ENCODE data around the gene SRRM5. TPM values are rescaled to one million over a fixed set of nuclear protein-coding genes. Genes with fewer than 3 reads are reported as not detected.

SRRM5 gene
- total RNA-seq, 1 donor from 2014 or later: 0.98 TPM

DNA sequence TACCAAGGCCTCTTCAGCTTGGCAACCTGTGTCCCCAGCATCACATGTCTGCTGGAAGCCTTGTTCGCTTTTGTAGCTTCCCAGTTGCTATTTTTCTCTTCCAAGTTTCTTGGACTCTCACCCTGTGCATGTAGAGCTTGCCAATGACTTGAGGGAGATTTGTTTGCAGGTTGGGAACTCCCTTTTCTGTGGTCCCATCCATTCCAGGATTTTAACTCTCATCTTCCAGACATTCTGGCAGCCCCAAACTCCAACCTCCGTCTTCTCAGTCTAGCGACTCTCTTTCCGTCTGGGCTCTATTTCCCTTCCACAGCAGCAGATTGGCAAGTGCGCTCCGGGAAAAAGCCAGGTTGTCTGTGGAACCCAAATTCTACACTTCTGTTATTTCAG, 49.1 kb downstream of the SRRM5 start:
- TF ChIP-seq POLR2AphosphoS5 (IDR thresholded peaks at IDR 0.05; ENCODE audit: insufficient read depth in 1 of 2, low read depth in 1 of 2): no peak
- TF ChIP-seq, protein P1, sequence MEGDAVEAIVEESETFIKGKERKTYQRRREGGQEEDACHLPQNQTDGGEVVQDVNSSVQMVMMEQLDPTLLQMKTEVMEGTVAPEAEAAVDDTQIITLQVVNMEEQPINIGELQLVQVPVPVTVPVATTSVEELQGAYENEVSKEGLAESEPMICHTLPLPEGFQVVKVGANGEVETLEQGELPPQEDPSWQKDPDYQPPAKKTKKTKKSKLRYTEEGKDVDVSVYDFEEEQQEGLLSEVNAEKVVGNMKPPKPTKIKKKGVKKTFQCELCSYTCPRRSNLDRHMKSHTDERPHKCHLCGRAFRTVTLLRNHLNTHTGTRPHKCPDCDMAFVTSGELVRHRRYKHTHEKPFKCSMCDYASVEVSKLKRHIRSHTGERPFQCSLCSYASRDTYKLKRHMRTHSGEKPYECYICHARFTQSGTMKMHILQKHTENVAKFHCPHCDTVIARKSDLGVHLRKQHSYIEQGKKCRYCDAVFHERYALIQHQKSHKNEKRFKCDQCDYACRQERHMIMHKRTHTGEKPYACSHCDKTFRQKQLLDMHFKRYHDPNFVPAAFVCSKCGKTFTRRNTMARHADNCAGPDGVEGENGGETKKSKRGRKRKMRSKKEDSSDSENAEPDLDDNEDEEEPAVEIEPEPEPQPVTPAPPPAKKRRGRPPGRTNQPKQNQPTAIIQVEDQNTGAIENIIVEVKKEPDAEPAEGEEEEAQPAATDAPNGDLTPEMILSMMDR (IDR thresholded peaks at IDR 0.05): no peak
- TF ChIP-seq POLR2A (IDR thresholded peaks at IDR 0.05): no peak
- Histone ChIP-seq H3K4me3 (no peak overlapping the region), H3K27ac (no peak overlapping the region), H3K9me3 (no peaks in the 10 kb centered on the region), H3K27me3 (no peaks in the 10 kb centered on the region), H3K36me3 (peaks cover 0 to 45% of the 10 kb centered on the region in 2 donors), H3K4me1 (no peaks in the 10 kb centered on the region)
- intact Hi-C loops (cut with DNase I): no loop called here
- DNase-seq (ENCODE audit: extremely low spot score in 2 of 2): no peak

DNA sequence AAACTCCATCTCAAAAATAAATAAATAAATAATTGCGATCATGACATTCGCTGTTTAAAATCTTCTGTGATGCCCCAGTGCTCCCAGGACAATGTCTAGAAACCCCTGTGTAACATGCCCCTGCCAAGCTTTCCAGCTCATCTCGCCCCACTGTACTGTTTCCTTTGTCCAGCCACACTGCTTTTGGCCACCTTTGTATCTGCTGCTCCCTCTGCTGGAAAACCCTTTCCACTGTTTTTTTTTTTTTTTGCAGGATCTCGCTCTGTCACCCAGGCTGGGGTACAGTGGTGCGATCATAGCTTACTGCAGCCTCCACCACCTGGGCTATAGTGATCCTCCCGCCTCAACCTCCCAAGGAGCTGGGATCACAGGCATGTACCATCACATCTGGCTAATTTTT, 50.6 kb downstream of the SRRM5 start:
- intact Hi-C loops (cut with DNase I): no loop called here
- H3K36me3 ChIP-seq: peaks cover 0 to 45% of the 10 kb centered on the region in 2 donors
- H3K27ac ChIP-seq: no peak overlapping the region
- peaks cover under 1% of the 10 kb centered on the region for H3K4me1 ChIP-seq
- no peak for DNase-seq (ENCODE audit: extremely low spot score in 2 of 2)
- no peaks in the 10 kb centered on the region for H3K9me3 ChIP-seq
- H3K27me3 ChIP-seq: no peaks in the 10 kb centered on the region
- TF ChIP-seq, protein P1 (IDR thresholded peaks at IDR 0.05): no peak
- TF ChIP-seq POLR2A (IDR thresholded peaks at IDR 0.05): no peak
- no peak for TF ChIP-seq POLR2AphosphoS5 (IDR thresholded peaks at IDR 0.05; ENCODE audit: insufficient read depth in 1 of 2, low read depth in 1 of 2)
- H3K4me3 ChIP-seq: no peak overlapping the region

DNA sequence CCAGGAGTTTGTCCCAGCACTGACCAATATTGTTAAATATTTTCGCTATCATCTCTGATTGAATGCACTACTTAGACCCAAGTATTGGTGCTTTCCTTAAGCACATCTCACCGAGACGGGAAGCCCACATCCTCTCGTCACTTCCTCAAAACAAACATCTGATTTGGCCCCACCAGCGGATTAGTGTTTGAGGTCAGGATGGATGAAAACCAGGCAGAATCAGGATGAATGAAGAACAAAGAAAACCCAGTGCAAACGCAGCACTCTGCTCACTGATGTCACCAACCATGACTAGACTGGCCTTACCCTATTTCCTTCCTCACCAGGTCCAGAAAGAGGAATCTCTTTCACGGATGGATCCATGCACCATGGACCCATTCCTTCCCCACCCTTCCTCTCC, 52.1 kb downstream of the SRRM5 start:
- Histone ChIP-seq H3K36me3 (peaks cover 0 to 39% of the 10 kb centered on the region in 2 donors), H3K27me3 (no peaks in the 10 kb centered on the region), H3K9me3 (no peaks in the 10 kb centered on the region), H3K27ac (no peak overlapping the region), H3K4me3 (no peak overlapping the region), H3K4me1 (peaks cover 8% of the 10 kb centered on the region)
- TF ChIP-seq POLR2A (IDR thresholded peaks at IDR 0.05) (no peak), POLR2AphosphoS5 (IDR thresholded peaks at IDR 0.05; ENCODE audit: insufficient read depth in 1 of 2, low read depth in 1 of 2) (no peak)
- TF ChIP-seq, protein P1 (IDR thresholded peaks at IDR 0.05): no peak
- DNase-seq (ENCODE audit: extremely low spot score in 2 of 2): no peak
- intact Hi-C loops (cut with DNase I): no loop called here

Small RNA genes lying within 50 kb of the gene (small RNA-seq; reads per million reads assigned to genes)
- not detected for gene RN7SL368P

Other genes starting within 250 kb of the SRRM5 start
- gene TEX101, start 197.2 kb upstream of the SRRM5 start, total RNA-seq: not detected
- 247 TPM for gene LYPD3, start 146.5 kb upstream of the SRRM5 start, total RNA-seq
- 24.3 TPM for gene PHLDB3, start 107.3 kb upstream of the SRRM5 start, total RNA-seq
- 74.4 TPM for gene ETHE1, start 84.9 kb upstream of the SRRM5 start, total RNA-seq
- gene ZNF575, start 78.9 kb upstream of the SRRM5 start, total RNA-seq: 2.9 TPM
- 20.9 TPM for gene XRCC1, start 36.6 kb upstream of the SRRM5 start, total RNA-seq
- 8.8 TPM for gene PINLYP, start 36.3 kb upstream of the SRRM5 start, total RNA-seq
- 11.0 TPM for gene IRGQ, start 16.0 kb upstream of the SRRM5 start, total RNA-seq
- 21.9 TPM for gene ZNF576, start 15.5 kb upstream of the SRRM5 start, total RNA-seq
- 30.9 TPM for gene ZNF428, start 7.5 kb downstream of the SRRM5 start, total RNA-seq
- 4.7 TPM for gene CADM4, start 27.8 kb downstream of the SRRM5 start, total RNA-seq
- gene PLAUR, start 58.1 kb downstream of the SRRM5 start, total RNA-seq: 16.2 TPM
- not detected for gene IRGC, start 104.0 kb downstream of the SRRM5 start, total RNA-seq
- gene SMG9, start 142.9 kb downstream of the SRRM5 start, total RNA-seq: 56.5 TPM
- 16.2 TPM for gene KCNN4, start 168.9 kb downstream of the SRRM5 start, total RNA-seq
- gene LYPD5, start 190.4 kb downstream of the SRRM5 start, total RNA-seq: 3.7 TPM
- gene ZNF283, start 215.2 kb downstream of the SRRM5 start, total RNA-seq: 7.9 TPM

Measured in vagina (tissue), 2 donors.